Pancreas (tissue), 10 donors: ENCODE measurements around the gene BANP. TPM values are rescaled to one million over a fixed set of nuclear protein-coding genes. Genes with fewer than 3 reads are reported as not detected.
A peak's percentile ranks its signal among the peaks of the same experiment; 100 is the strongest.

ENCODE experiments used
- ATAC-seq, 4 donors: fragments of 200-7000 bp; cut with Tn5 transposase; one replicate each; pipeline versions ENCODE4 v1.8.0 to v1.9.1; 2020; ENCODE audit warnings: mild to moderate bottlenecking in 4 of 4, moderate library complexity in 4 of 4
- DNase-seq, 6 donors: peaks; one replicate each; pipeline ENCODE4 v3.0.0-alpha.2; 2020
- FAIRE-seq: peaks from 2 replicates; lab custom pipeline; 2012; peaks lifted over from hg19 to GRCh38; lab: Jason Lieb, UNC
- H3K27ac ChIP-seq, 4 donors: fragments of 200-600 bp; sonication (generic); 1 replicate in 3 of 4; 2 replicates in 1 of 4; pipeline versions ENCODE4 v1.5.0 to v1.8.0; 2020
- H3K27me3 ChIP-seq, 4 donors: fragments of 200-600 bp; one replicate each; pipeline ENCODE4 v1.8.0; 2021
- H3K36me3 ChIP-seq, 3 donors: fragments of 200-600 bp; sonication (generic) in 1 of 3; one replicate each; pipeline versions ENCODE4 v1.5.0 to v1.8.0; 2020 to 2021
- H3K4me1 ChIP-seq, 3 donors: fragments of 200-600 bp; one replicate each; pipeline ENCODE4 v1.8.0; 2021
- H3K4me3 ChIP-seq, 4 donors: fragments of 200-600 bp; sonication (generic) in 2 of 4; one replicate each; pipeline versions ENCODE4 v1.5.0 to v1.8.0; 2020 to 2021
- H3K9me3 ChIP-seq, 4 donors: fragments of 200-600 bp; one replicate each; pipeline ENCODE4 v1.8.0; 2021
- CTCF ChIP-seq, 4 donors: fragments of 200-600 bp; sonication (generic) in 3 of 4; IDR thresholded peaks; one replicate each; pipeline versions ENCODE4 v1.5.0 to v1.8.0; 2021; ENCODE audit warnings: antibody characterized with exemption in 4 of 4
- WGBS, 2 donors: extraction: QIAGEN DNeasy Blood & Tissue Kit; methylation state at CpG; one replicate each; pipeline ENCODE4 v1.1.7; 2013; 5-methylcytosine and 5-hydroxymethylcytosine counted together
- intact Hi-C, 3 donors: fragments of 100-400 bp; cut with DNase I; formaldehyde crosslinking; loops; one replicate each; pipeline versions ENCODE4 v1.11.1 to v1.14.2; 2022
- polyA plus RNA-seq, 2 donors: library from polyadenylated mRNA; stranded (reverse); fragments of 200-250 nt; gene quantifications; one replicate each; pipeline ENCODE4 v1.2.3, GENCODE V29; 2013
- total RNA-seq, 6 donors: library from RNA; stranded (reverse); fragmentation: NEBNext Ultra II Directional in 4 of 6; extraction: Animal tissue kit (Norgen Biotek cat#: 25700) in 4 of 6; gene quantifications; one replicate each; pipeline versions ENCODE4 v1.2.1 to v1.2.4, GENCODE V29; 2021 to 2023
- donor health status: healthy with polysubstance abuse.
- donor health status: DM: no; HTN: no; CAD: no; lungs with moderate emphysema.
- donor health status: DM: no; HTN: no; CAD: no.
- donor health status: control.
- donor health status: control.
- donor health status: Bipolar disorder and iron deficiency.
- donor health status: DM: yes; HTN: yes; CAD: no.
- donor health status: DM: no; HTN: no; CAD: no.
- donor health status: DM: no; HTN: no; CAD: no.
- donor health status: DM: yes; HTN: yes; CAD: no.

The BANP gene
- total and polyA plus RNA-seq, 8 donors = 6.1 to 17.8 (median 13.4) TPM

GRCh38 chr16:88005181-88005581 lies 53.9 kb downstream of the BANP start:
- no peak for FAIRE-seq
- ATAC-seq = peak in 1 of 4 donors; percentile 40
- intact Hi-C loops = no loop called here

DNA sequence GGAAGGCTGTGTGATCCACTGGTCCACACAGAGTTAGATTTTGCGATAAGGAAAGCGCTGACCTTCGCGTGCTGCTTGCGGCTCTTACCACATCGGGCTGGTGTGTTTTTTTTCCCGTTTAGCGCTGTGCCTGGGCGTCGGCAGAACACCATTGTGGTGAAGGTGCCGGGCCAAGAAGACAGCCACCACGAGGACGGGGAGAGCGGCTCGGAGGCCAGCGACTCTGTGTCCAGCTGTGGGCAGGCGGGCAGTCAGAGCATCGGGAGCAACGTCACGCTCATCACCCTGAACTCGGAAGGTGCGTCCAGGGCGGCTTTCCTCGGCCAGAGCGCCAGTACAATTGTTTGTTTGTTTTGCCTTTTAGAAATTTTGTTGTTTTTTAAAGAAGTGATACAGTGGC lies 54.7 kb downstream of the BANP start:
- Histone ChIP-seq H3K4me3 (no peak overlapping the region), H3K4me1 (no peaks in the 10 kb centered on the region), H3K27ac (no peak overlapping the region), H3K27me3 (no peaks in the 10 kb centered on the region), H3K36me3 (peaks cover 0 to 14% (median 0%) of the 10 kb centered on the region in 3 donors), H3K9me3 (no peaks in the 10 kb centered on the region)
- no peak for DNase-seq
- FAIRE-seq = no peak
- ATAC-seq = no peak
- 96 to 97% methylated on average over 25 of the region's 25 CpGs for WGBS, 2 donors
- no peak for TF ChIP-seq CTCF (IDR thresholded peaks at IDR 0.05)
- intact Hi-C loops = no loop called here

More at GRCh38 chr16:88005181-88005581, 53.9 kb downstream of the BANP start:
- no peaks in the 10 kb centered on the region for H3K9me3 ChIP-seq
- no peak for TF ChIP-seq CTCF (IDR thresholded peaks at IDR 0.05)
- H3K27ac ChIP-seq = no peak overlapping the region
- peaks cover 0 to 14% (median 0%) of the 10 kb centered on the region in 3 donors for H3K36me3 ChIP-seq
- 91 to 98% methylated on average over 9 of the region's 9 CpGs for WGBS, 2 donors
- no peaks in the 10 kb centered on the region for H3K4me1 ChIP-seq
- DNase-seq = no peak
- H3K4me3 ChIP-seq = no peak overlapping the region
- no peaks in the 10 kb centered on the region for H3K27me3 ChIP-seq

GRCh38 chr16:88007321-88007731 lies 56.1 kb downstream of the BANP start:
- no peak for TF ChIP-seq CTCF (IDR thresholded peaks at IDR 0.05)
- H3K4me3 ChIP-seq = no peak overlapping the region
- FAIRE-seq (no peak), ATAC-seq (no peak), DNase-seq (peak in 1 of 6 donors; percentile 21)
- intact Hi-C loops = no loop called here
- no peaks in the 10 kb centered on the region for H3K27me3 ChIP-seq
- H3K9me3 ChIP-seq = no peaks in the 10 kb centered on the region
- H3K36me3 ChIP-seq = peaks cover 0 to 14% (median 0%) of the 10 kb centered on the region in 3 donors
- no peak overlapping the region for H3K27ac ChIP-seq
- 90 to 93% methylated on average over 10 of the region's 10 CpGs for WGBS, 2 donors
- H3K4me1 ChIP-seq = no peaks in the 10 kb centered on the region

DNA sequence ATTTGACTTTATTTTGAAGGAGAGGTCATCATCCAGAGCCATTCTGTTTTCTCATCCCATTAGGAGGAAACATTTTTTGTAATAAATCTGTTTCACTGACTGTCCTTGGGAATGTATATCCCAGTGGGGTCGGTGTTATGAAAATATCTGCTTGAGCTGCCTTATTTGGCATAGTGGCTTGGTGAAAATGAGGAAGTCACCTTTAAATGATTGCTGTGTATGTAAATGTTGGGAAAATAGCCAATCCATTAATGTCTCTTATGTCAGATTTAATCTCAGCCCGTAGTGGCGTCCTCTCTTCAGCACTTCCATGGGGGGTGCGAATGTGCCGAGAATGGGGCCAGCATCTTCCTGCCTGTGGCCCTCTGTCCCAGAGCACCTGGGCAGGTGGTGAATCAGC lies 57.6 kb downstream of the BANP start:
- ATAC-seq = no peak
- Histone ChIP-seq H3K4me3 (no peak overlapping the region), H3K27me3 (no peaks in the 10 kb centered on the region), H3K9me3 (no peaks in the 10 kb centered on the region), H3K36me3 (peaks cover 0 to 14% (median 0%) of the 10 kb centered on the region in 3 donors), H3K27ac (no peak overlapping the region), H3K4me1 (no peaks in the 10 kb centered on the region)
- no peak for TF ChIP-seq CTCF (IDR thresholded peaks at IDR 0.05)
- FAIRE-seq = no peak
- 79 to 87% methylated on average over 5 of the region's 5 CpGs for WGBS, 2 donors
- intact Hi-C loops = no loop called here
- DNase-seq = no peak

GRCh38 chr16:88009563-88010342 lies 58.5 kb downstream of the BANP start:
- Histone ChIP-seq H3K27me3 (no peaks in the 10 kb centered on the region), H3K27ac (no peak overlapping the region), H3K4me1 (no peaks in the 10 kb centered on the region), H3K9me3 (no peaks in the 10 kb centered on the region), H3K36me3 (peaks cover 0 to 7% (median 0%) of the 10 kb centered on the region in 3 donors), H3K4me3 (no peak overlapping the region)
- WGBS, 2 donors = 90 to 96% methylated on average over 7 of the region's 7 CpGs
- FAIRE-seq (no peak), ATAC-seq (no peak), DNase-seq (no peak)
- intact Hi-C loops = no loop called here
- TF ChIP-seq CTCF (IDR thresholded peaks at IDR 0.05) = no peak
